ENCODE measurements around the gene PDLIM1.

- TF ChIP-seq CTCF (IDR thresholded peaks at IDR 0.05): no peak
- no peak for TF ChIP-seq SIN3A (IDR thresholded peaks at IDR 0.05; ENCODE audit: borderline replicate concordance, insufficient read depth, low read depth, low read length)
These were observed 14.2 kb downstream of the PDLIM1 start for GRCh38 chr10:95276367-95277200.

Data from Panc1 (cell line).